ENCODE results near the gene GHRH.

DNA sequence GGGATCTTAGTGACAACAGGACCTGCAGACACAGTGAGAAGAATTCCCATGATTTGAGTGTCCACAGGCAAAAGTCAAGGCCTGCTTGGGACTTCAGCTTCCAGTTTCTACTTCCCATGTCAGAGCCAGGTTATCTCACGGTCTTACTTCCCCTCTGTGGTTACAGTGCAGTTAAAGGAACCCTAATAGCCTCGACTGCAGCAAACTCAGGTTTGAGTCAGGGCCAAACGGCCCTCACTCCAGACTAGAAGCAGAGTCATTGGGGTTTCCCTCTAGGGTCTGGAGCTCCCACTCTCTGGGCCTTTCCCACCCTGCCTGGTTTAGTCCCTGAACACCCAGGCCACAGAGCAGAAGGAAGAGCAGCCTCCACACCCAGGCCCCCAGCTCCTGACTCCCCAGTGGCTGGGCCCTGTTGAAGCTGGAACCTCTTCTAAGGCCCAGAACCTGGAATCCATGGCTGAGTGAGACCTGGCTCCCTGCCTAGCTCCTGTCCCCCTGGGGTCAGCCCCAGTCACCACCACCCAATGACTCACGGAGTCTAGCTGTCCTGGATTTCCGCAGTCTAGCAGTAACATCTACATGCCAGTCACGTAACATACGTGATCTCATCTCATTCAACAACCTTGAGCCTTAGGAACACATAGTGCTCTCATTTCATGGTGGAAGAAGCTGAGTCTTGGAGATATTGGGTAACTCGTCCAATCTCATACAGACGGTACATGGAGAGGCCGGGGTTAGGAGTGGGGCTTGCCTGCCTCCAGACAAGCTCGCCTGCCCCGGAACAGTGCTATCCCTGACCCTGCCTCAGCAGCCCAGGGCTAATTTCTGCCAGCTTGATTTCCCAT lies 9.2 kb upstream of the GHRH start:
- TF ChIP-seq POLR2A (IDR thresholded peaks at IDR 0.05) = no peak
- TF ChIP-seq CTCF (IDR thresholded peaks at IDR 0.05) = no peak
